ENCODE data around the gene MTA2. TPM values are rescaled to one million over a fixed set of nuclear protein-coding genes. Genes with fewer than 3 reads are reported as not detected.
"Not testable (repeated sequence)": the region's sequence is repeated elsewhere in the genome, so short reads cannot be mapped to it uniquely, and the experiment has no call there.

MTA2 gene
- total RNA-seq, 1 donor = 110 TPM

DNA sequence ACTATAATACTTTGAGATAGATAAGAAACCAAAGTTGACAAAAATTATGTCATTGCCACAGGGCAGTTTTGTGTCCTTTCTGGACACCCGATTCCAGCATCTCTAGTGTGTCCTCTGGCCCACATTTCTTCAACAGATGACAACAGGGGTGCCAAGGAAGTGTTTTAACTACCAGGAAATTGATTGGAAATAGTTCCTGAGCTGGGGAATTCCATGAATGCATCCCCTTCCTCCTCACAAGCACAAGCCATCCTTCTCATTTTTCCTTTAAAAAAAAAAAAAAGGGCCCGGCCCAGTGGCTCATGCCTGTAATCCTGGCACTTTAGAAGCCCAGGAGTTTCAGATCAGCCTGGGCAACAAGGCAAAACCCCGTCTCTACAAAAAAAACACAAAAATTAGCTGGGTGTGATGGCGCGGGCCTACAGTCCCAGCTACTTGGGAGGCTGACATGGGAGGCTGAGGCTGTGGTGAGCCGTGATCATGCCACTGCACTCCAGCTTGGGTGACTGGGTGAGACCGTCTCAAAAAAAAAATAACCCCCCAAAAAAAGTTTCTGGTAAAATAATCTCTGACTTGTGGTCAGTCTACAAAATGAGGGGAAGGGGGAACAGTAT lies 20.9 kb upstream of the MTA2 start:
- DNase-seq (ENCODE audit: low read depth) = no peak
- TF ChIP-seq CTCF (IDR thresholded peaks at IDR 0.05; ENCODE audit: insufficient read depth, low read length) = no peak
- H3K4me3 ChIP-seq (ENCODE audit: low read depth, low read length) = no peak overlapping the region

- peak within 1 kb of the TSS; percentile 94 for H3K4me3 ChIP-seq (ENCODE audit: low read depth, low read length)
- TF ChIP-seq CTCF (IDR thresholded peaks at IDR 0.05; ENCODE audit: insufficient read depth, low read length) = no peak
- DNase-seq (ENCODE audit: low read depth) = peak; percentile 98
These were observed 20.2 kb upstream of the MTA2 start, which contains the start of gene B3GAT3 for GRCh38 chr11:62621567-62622470. Gene B3GAT3, minus strand, starts transcription at chr11:62621986. Its CDS starts 39 bp downstream, at chr11:62621947.

DNA sequence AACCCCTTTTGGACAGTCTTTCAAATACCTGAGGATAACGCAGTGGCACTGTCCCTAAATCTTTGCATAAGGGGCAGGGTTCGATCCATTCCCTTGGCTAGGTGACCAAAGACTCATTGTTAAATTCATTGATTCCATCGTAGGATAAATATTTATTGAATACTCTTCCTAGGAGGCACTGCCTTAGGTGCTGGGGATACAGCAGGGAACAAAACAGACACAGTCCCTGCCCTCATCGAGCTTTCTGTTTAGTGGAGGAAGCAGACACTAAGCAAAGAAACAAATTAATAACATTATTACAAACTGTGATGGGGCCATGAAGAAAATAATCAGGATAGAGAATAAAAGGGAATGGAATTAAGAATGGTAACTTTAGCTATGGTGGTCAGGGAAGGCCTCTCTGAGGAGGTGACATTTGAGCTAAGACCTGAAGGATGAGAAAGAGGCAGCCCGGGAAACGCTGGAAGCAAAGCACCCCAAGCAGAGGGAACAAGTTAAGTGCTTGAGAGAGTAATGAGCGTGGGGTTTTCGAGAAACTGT lies 19.4 kb upstream of the MTA2 start:
- H3K4me3 ChIP-seq (ENCODE audit: low read depth, low read length) = peak overlapping the region; percentile 94
- DNase-seq (ENCODE audit: low read depth) = no peak
- no peak for TF ChIP-seq CTCF (IDR thresholded peaks at IDR 0.05; ENCODE audit: insufficient read depth, low read length)

DNA sequence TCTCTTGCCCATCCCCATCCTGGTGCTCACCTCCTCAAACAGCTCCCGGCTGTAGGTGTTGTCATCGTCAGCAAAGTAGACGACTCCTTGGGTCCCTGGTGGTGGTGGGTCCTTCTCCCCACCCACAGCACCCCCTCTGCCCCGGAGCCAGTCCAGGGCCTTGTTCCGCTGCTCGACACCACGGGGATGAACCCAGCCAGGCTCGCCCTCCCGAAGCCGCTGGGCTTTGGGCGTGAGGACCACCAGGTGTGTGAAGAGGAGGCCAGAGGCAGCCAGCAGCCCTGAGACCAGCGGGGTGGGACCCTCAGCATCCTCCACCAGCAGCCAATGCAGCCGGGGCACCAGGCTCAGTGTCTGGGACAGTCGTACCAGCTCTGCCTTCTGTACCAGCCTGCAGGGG lies 15.3 kb upstream of the MTA2 start:
- not testable (repeated sequence) for DNase-seq (ENCODE audit: low read depth); H3K4me3 ChIP-seq (ENCODE audit: low read depth, low read length)

- TF ChIP-seq CTCF (IDR thresholded peaks at IDR 0.05; ENCODE audit: insufficient read depth, low read length) = no peak
These were observed 13.9 kb upstream of the MTA2 start for GRCh38 chr11:62615521-62615920.

DNA sequence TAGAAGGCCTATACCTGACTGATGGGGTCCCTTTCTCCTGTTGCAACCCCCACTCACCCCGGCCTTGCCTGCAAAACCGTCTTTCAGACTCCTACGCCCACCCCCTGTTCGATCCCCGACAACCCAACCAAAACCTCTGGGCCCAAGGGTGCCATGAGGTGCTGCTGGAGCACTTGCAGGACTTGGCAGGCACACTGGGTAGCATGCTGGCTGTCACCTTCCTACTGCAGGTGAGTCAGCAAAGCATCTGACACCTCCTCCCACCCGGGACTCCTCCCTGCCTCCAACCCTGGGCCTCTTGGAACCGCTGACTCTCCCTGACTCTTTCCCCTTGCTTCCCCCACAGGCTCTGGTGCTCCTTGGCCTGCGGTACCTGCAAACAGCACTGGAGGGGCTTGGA lies 12.6 kb upstream of the MTA2 start:
- TF ChIP-seq CTCF (IDR thresholded peaks at IDR 0.05; ENCODE audit: insufficient read depth, low read length) = no peak
- no peak for DNase-seq (ENCODE audit: low read depth)
- no peak overlapping the region for H3K4me3 ChIP-seq (ENCODE audit: low read depth, low read length)

More at GRCh38 chr11:62615521-62615920, 13.9 kb upstream of the MTA2 start:
- no peak for DNase-seq (ENCODE audit: low read depth)
- no peak overlapping the region for H3K4me3 ChIP-seq (ENCODE audit: low read depth, low read length)

- TF ChIP-seq CTCF (IDR thresholded peaks at IDR 0.05; ENCODE audit: insufficient read depth, low read length) = no peak
- DNase-seq (ENCODE audit: low read depth) = no peak
- H3K4me3 ChIP-seq (ENCODE audit: low read depth, low read length) = peak overlapping the region; percentile 17
These were observed 11.7 kb upstream of the MTA2 start for GRCh38 chr11:62613291-62613778.

All from fibroblast of the aortic adventitia (primary cell).